Bronchial epithelial cell (primary cell): ENCODE results near the gene ZNF44. TPM values are rescaled to one million over a fixed set of nuclear protein-coding genes. Genes with fewer than 3 reads are reported as not detected.

Experiments
- DNase-seq: peaks from one replicate; pipeline ENCODE4 v3.0.0-alpha.2; 2010; ENCODE audit warnings: low read depth
- FAIRE-seq: peaks from 2 replicates; lab custom pipeline; 2011; peaks lifted over from hg19 to GRCh38; lab: Jason Lieb, UNC
- H3K27me3 ChIP-seq: 2 replicates; pipeline ENCODE4 v1.5.1; 2011; ENCODE audit warnings: low read length; ENCODE audit not compliant: control insufficient read depth, insufficient read depth
- H3K36me3 ChIP-seq: 2 replicates; pipeline ENCODE4 v1.5.1; 2011; ENCODE audit warnings: low read length; ENCODE audit not compliant: control insufficient read depth, insufficient read depth
- H3K4me3 ChIP-seq: 2 replicates; pipeline ENCODE4 v1.5.1; 2011; ENCODE audit warnings: mild to moderate bottlenecking, low read depth, low read length, control low read depth
- CTCF ChIP-seq: IDR thresholded peaks from 2 replicates; pipeline ENCODE4 v1.5.1; 2011; ENCODE audit warnings: mild to moderate bottlenecking, moderate library complexity, low read length, control low read depth, inconsistent platforms; ENCODE audit not compliant: insufficient read depth, severe bottlenecking
- total RNA-seq: library from RNA; depleted of rRNA; stranded (reverse); fragments of >200 nt; gene quantifications from 2 replicates; pipeline ENCODE4 v1.2.1, GENCODE V29; 2014

The ZNF44 gene
- 7.4 and 10.5 TPM in 2 replicates for total RNA-seq

- Histone ChIP-seq H3K4me3 (peak within 1 kb of the TSS; percentile 97), H3K36me3 (no peaks in the 10 kb centered on the region), H3K27me3 (no peaks in the 10 kb centered on the region)
- FAIRE-seq (no peak), DNase-seq (peak; percentile 93)
- no peak for TF ChIP-seq CTCF
Measured at GRCh38 chr19:12294249-12295158, at the start of gene ZNF44. Gene ZNF44, minus strand, starts transcription at chr19:12294883. Its CDS starts 189 bp downstream, at chr19:12294694.

GRCh38 chr19:12333162-12334159, 38.8 kb upstream of the ZNF44 start, which contains the start of gene ZNF563:
Gene ZNF563, minus strand, starts transcription at chr19:12333633. Its CDS starts 151 bp downstream, at chr19:12333482.
- FAIRE-seq (no peak), DNase-seq (peak; percentile 90)
- H3K27me3 ChIP-seq, result no peaks in the 10 kb centered on the region
- no peaks in the 10 kb centered on the region for H3K36me3 ChIP-seq
- peak within 1 kb of the TSS; percentile 57 for H3K4me3 ChIP-seq
- no peak for TF ChIP-seq CTCF

- peak; percentile 68 for FAIRE-seq
- no peaks in the 10 kb centered on the region for H3K36me3 ChIP-seq
- H3K27me3 ChIP-seq, result no peaks in the 10 kb centered on the region
- no peak for DNase-seq
- H3K4me3 ChIP-seq, result no peak overlapping the region
- no peak for TF ChIP-seq CTCF
Measured at GRCh38 chr19:12331211-12331941, 36.7 kb upstream of the ZNF44 start.

- Histone ChIP-seq H3K27me3 (no peaks in the 10 kb centered on the region), H3K4me3 (no peak overlapping the region), H3K36me3 (no peaks in the 10 kb centered on the region)
- TF ChIP-seq CTCF, result no peak
- DNase-seq, result no peak
- FAIRE-seq, result no peak
Measured at GRCh38 chr19:12330340-12330739, 35.7 kb upstream of the ZNF44 start.

- FAIRE-seq (no peak), DNase-seq (no peak)
- H3K27me3 ChIP-seq, result no peaks in the 10 kb centered on the region
- H3K36me3 ChIP-seq, result no peaks in the 10 kb centered on the region
- no peak for TF ChIP-seq CTCF
- no peak overlapping the region for H3K4me3 ChIP-seq
Measured at GRCh38 chr19:12325690-12326089, 31.0 kb upstream of the ZNF44 start.
